ENCODE measurements around the gene ATP6V1G1. TPM values are rescaled to one million over a fixed set of nuclear protein-coding genes. Genes with fewer than 3 reads are reported as not detected.

Gene ATP6V1G1
- total and polyA plus RNA-seq, 2 experiments from 2014 or later = 337 to 439 TPM

GRCh38 chr9:114634387-114634786 lies 46.8 kb downstream of the ATP6V1G1 start:
- H3K27me3 ChIP-seq = no peaks in the 10 kb centered on the region
- 91% methylated on average over 6 of the region's 6 CpGs for WGBS (ENCODE audit: low lambda C conversion rate, missing lambda C conversion rate)
- no peak for DNase-seq (ENCODE audit: low spot score)

GRCh38 chr9:114638404-114638803 lies 50.8 kb downstream of the ATP6V1G1 start:
- Histone ChIP-seq H3K36me3 (replicated peaks; ENCODE audit: insufficient read depth, low read depth) (no peaks in the 10 kb centered on the region), H3K4me3 (no peak overlapping the region), H3K27me3 (no peaks in the 10 kb centered on the region), H2AFZ (no peak overlapping the region), H3K9me3 (ENCODE audit: low read depth) (no peaks in the 10 kb centered on the region), H4K20me1 (ENCODE audit: insufficient read depth, poor library complexity, severe bottlenecking) (no peaks in the 10 kb centered on the region), H3K79me2 (no peaks in the 10 kb centered on the region), H3K27ac (no peak overlapping the region), H3K9me2 (replicated peaks; ENCODE audit: insufficient read depth) (no peaks in the 10 kb centered on the region), H3K4me2 (no peak overlapping the region), H3K4me1 (ENCODE audit: insufficient read depth) (no peaks in the 10 kb centered on the region)
- DNase-seq (ENCODE audit: low spot score) = no peak
- TF ChIP-seq CTCF (IDR thresholded peaks at IDR 0.05; ENCODE audit: poor library complexity) = no peak
- WGBS (ENCODE audit: low lambda C conversion rate, missing lambda C conversion rate) = 96% methylated on average over 8 of the region's 8 CpGs

More at GRCh38 chr9:114634387-114634786, 46.8 kb downstream of the ATP6V1G1 start:
- H3K9me3 ChIP-seq (ENCODE audit: low read depth) = no peaks in the 10 kb centered on the region
- H3K79me2 ChIP-seq = no peaks in the 10 kb centered on the region
- no peak for TF ChIP-seq EZH2 (IDR thresholded peaks at IDR 0.05; ENCODE audit: borderline replicate concordance)
- no peak for TF ChIP-seq EZH2phosphoT487 (IDR thresholded peaks at IDR 0.05; ENCODE audit: low read depth, severe bottlenecking, unreplicated experiment)
- no peak overlapping the region for H3K4me3 ChIP-seq
- H3K36me3 ChIP-seq (replicated peaks; ENCODE audit: insufficient read depth, low read depth) = no peaks in the 10 kb centered on the region
- H3K27ac ChIP-seq = no peak overlapping the region
- H2AFZ ChIP-seq = no peak overlapping the region
- H4K20me1 ChIP-seq (ENCODE audit: insufficient read depth, poor library complexity, severe bottlenecking) = no peaks in the 10 kb centered on the region
- H3K4me2 ChIP-seq = no peak overlapping the region
- H3K9me2 ChIP-seq (replicated peaks; ENCODE audit: insufficient read depth) = no peaks in the 10 kb centered on the region
- no peaks in the 10 kb centered on the region for H3K4me1 ChIP-seq (ENCODE audit: insufficient read depth)

GRCh38 chr9:114641967-114642366 lies 54.4 kb downstream of the ATP6V1G1 start:
- H3K4me3 ChIP-seq = no peak overlapping the region
- no peak for DNase-seq (ENCODE audit: low spot score)
- no peak overlapping the region for H3K4me2 ChIP-seq
- no peaks in the 10 kb centered on the region for H3K79me2 ChIP-seq
- no peaks in the 10 kb centered on the region for H3K36me3 ChIP-seq (replicated peaks; ENCODE audit: insufficient read depth, low read depth)
- no peaks in the 10 kb centered on the region for H3K4me1 ChIP-seq (ENCODE audit: insufficient read depth)
- no peaks in the 10 kb centered on the region for H3K9me2 ChIP-seq (replicated peaks; ENCODE audit: insufficient read depth)
- no peaks in the 10 kb centered on the region for H3K27me3 ChIP-seq
- H3K27ac ChIP-seq = no peak overlapping the region
- H3K9me3 ChIP-seq (ENCODE audit: low read depth) = no peaks in the 10 kb centered on the region
- no peak overlapping the region for H2AFZ ChIP-seq
- WGBS (ENCODE audit: low lambda C conversion rate, missing lambda C conversion rate) = 86% methylated on average over 1 of the region's 1 CpG
- no peaks in the 10 kb centered on the region for H4K20me1 ChIP-seq (ENCODE audit: insufficient read depth, poor library complexity, severe bottlenecking)
- TF ChIP-seq CTCF (IDR thresholded peaks at IDR 0.05; ENCODE audit: poor library complexity) (no peak), EZH2 (IDR thresholded peaks at IDR 0.05; ENCODE audit: borderline replicate concordance) (no peak), EZH2phosphoT487 (IDR thresholded peaks at IDR 0.05; ENCODE audit: low read depth, severe bottlenecking, unreplicated experiment) (no peak)

GRCh38 chr9:114643001-114643400 lies 55.4 kb downstream of the ATP6V1G1 start:
- WGBS (ENCODE audit: low lambda C conversion rate, missing lambda C conversion rate) = 95% methylated on average over 8 of the region's 8 CpGs
- no peaks in the 10 kb centered on the region for H3K9me2 ChIP-seq (replicated peaks; ENCODE audit: insufficient read depth)
- no peaks in the 10 kb centered on the region for H3K27me3 ChIP-seq
- H4K20me1 ChIP-seq (ENCODE audit: insufficient read depth, poor library complexity, severe bottlenecking) = no peaks in the 10 kb centered on the region
- H3K4me2 ChIP-seq = no peak overlapping the region
- no peaks in the 10 kb centered on the region for H3K36me3 ChIP-seq (replicated peaks; ENCODE audit: insufficient read depth, low read depth)
- no peak overlapping the region for H2AFZ ChIP-seq
- no peaks in the 10 kb centered on the region for H3K4me1 ChIP-seq (ENCODE audit: insufficient read depth)
- H3K9me3 ChIP-seq (ENCODE audit: low read depth) = no peaks in the 10 kb centered on the region
- DNase-seq (ENCODE audit: low spot score) = no peak
- no peaks in the 10 kb centered on the region for H3K79me2 ChIP-seq
- no peak overlapping the region for H3K27ac ChIP-seq
- H3K4me3 ChIP-seq = no peak overlapping the region
- TF ChIP-seq EZH2phosphoT487 (IDR thresholded peaks at IDR 0.05; ENCODE audit: low read depth, severe bottlenecking, unreplicated experiment) = no peak
- no peak for TF ChIP-seq CTCF (IDR thresholded peaks at IDR 0.05; ENCODE audit: poor library complexity)
- TF ChIP-seq EZH2 (IDR thresholded peaks at IDR 0.05; ENCODE audit: borderline replicate concordance) = no peak

Data from hepatocyte (in vitro differentiated cells).